ENCODE measurements around the gene NACC2. TPM values are rescaled to one million over a fixed set of nuclear protein-coding genes. Genes with fewer than 3 reads are reported as not detected.

Gene NACC2
- total and polyA plus RNA-seq, 4 donors: 4.8 to 17.8 (median 8.8) TPM

DNA sequence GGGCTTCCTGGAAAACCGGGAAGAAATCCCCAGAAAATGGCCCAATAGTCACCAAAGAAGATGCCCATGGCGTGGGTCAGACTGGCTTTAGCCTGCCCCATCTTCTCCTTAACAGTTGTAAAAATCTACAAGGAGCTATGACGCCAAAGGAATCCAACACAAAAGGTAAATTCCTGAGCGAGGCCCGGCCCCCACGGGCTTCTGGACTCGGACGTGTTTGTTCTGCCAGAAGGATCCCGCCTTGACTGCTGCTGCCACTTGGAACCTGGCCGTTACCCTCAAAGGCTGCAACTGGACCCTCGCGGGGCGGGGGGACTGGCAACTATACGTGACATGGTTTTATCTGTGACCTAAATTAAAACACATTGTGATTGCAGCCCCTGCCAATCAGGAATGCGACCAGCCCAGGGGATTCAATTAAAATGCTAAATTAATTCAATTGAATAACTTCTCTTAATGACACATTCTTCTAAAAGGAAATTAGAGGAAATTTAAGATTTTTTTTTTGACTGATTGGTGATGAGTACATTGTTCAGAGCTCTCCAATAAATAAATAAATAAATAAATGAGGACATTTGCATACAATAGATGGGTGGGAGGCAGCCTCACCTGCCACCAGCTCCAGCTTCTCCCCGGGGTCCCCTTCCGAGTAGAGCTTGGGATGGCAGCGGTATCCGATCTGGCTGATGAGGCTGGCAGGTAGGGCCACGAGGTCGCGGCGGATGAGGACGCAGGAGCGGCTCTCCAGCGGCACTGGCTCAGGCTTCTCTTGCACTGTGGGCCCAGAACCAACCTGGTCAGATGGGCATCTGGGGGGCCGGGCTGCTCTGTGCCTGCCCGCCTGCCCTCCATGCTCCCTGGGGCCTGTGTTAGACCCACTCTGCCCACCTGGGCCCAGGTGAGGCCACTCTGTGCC is 79.2 kb downstream of the NACC2 start:
- Histone ChIP-seq H3K27ac (ENCODE audit: low read depth in 1 of 2, low read length in 2 of 2) (no peak overlapping the region), H3K4me1 (ENCODE audit: control insufficient read depth in 4 of 4, insufficient read depth in 4 of 4, low read length in 3 of 4) (peaks cover 8 to 19% (median 11%) of the 10 kb centered on the region in 4 donors), H3K27me3 (ENCODE audit: control insufficient read depth in 4 of 4, insufficient read depth in 4 of 4, low read length in 3 of 4) (no peaks in the 10 kb centered on the region), H3K36me3 (ENCODE audit: control insufficient read depth in 4 of 4, insufficient read depth in 3 of 4, low read depth in 1 of 4, low read length in 3 of 4) (peaks cover 0 to 11% (median 0%) of the 10 kb centered on the region in 4 donors), H3K9ac (ENCODE audit: low read depth in 1 of 2, low read length in 2 of 2) (no peak overlapping the region), H3K4me3 (ENCODE audit: low read depth in 1 of 3, low read length in 3 of 3) (no peak overlapping the region), H3K9me3 (ENCODE audit: control insufficient read depth in 4 of 4, low read length in 3 of 4) (no peaks in the 10 kb centered on the region)
- DNase-seq (ENCODE audit: low spot score): no peak
- TF ChIP-seq JUND (IDR thresholded peaks at IDR 0.05): no peak
- TF ChIP-seq HNF4A (conservative IDR thresholded peaks at IDR 0.05): no peak
- TF ChIP-seq HNF4G (IDR thresholded peaks at IDR 0.05): no peak
- no peak for TF ChIP-seq TAF1 (conservative IDR thresholded peaks at IDR 0.05)
- no peak for TF ChIP-seq YY1 (IDR thresholded peaks at IDR 0.05)
- TF ChIP-seq FOXA2 (IDR thresholded peaks at IDR 0.05): no peak
- TF ChIP-seq RAD21 (IDR thresholded peaks at IDR 0.05): no peak
- TF ChIP-seq, protein P1, sequence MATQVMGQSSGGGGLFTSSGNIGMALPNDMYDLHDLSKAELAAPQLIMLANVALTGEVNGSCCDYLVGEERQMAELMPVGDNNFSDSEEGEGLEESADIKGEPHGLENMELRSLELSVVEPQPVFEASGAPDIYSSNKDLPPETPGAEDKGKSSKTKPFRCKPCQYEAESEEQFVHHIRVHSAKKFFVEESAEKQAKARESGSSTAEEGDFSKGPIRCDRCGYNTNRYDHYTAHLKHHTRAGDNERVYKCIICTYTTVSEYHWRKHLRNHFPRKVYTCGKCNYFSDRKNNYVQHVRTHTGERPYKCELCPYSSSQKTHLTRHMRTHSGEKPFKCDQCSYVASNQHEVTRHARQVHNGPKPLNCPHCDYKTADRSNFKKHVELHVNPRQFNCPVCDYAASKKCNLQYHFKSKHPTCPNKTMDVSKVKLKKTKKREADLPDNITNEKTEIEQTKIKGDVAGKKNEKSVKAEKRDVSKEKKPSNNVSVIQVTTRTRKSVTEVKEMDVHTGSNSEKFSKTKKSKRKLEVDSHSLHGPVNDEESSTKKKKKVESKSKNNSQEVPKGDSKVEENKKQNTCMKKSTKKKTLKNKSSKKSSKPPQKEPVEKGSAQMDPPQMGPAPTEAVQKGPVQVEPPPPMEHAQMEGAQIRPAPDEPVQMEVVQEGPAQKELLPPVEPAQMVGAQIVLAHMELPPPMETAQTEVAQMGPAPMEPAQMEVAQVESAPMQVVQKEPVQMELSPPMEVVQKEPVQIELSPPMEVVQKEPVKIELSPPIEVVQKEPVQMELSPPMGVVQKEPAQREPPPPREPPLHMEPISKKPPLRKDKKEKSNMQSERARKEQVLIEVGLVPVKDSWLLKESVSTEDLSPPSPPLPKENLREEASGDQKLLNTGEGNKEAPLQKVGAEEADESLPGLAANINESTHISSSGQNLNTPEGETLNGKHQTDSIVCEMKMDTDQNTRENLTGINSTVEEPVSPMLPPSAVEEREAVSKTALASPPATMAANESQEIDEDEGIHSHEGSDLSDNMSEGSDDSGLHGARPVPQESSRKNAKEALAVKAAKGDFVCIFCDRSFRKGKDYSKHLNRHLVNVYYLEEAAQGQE (IDR thresholded peaks at IDR 0.05): no peak
- TF ChIP-seq NR2F2 (IDR thresholded peaks at IDR 0.05): no peak
- TF ChIP-seq EGR1 (IDR thresholded peaks at IDR 0.05; ENCODE audit: low read depth in 2 of 2): no peak
- no peak for TF ChIP-seq SP1 (IDR thresholded peaks at IDR 0.05)
- TF ChIP-seq, protein P2, sequence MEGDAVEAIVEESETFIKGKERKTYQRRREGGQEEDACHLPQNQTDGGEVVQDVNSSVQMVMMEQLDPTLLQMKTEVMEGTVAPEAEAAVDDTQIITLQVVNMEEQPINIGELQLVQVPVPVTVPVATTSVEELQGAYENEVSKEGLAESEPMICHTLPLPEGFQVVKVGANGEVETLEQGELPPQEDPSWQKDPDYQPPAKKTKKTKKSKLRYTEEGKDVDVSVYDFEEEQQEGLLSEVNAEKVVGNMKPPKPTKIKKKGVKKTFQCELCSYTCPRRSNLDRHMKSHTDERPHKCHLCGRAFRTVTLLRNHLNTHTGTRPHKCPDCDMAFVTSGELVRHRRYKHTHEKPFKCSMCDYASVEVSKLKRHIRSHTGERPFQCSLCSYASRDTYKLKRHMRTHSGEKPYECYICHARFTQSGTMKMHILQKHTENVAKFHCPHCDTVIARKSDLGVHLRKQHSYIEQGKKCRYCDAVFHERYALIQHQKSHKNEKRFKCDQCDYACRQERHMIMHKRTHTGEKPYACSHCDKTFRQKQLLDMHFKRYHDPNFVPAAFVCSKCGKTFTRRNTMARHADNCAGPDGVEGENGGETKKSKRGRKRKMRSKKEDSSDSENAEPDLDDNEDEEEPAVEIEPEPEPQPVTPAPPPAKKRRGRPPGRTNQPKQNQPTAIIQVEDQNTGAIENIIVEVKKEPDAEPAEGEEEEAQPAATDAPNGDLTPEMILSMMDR (IDR thresholded peaks at IDR 0.05; ENCODE audit: low read depth, low read length, missing input control): no peak
- TF ChIP-seq, protein P3, sequence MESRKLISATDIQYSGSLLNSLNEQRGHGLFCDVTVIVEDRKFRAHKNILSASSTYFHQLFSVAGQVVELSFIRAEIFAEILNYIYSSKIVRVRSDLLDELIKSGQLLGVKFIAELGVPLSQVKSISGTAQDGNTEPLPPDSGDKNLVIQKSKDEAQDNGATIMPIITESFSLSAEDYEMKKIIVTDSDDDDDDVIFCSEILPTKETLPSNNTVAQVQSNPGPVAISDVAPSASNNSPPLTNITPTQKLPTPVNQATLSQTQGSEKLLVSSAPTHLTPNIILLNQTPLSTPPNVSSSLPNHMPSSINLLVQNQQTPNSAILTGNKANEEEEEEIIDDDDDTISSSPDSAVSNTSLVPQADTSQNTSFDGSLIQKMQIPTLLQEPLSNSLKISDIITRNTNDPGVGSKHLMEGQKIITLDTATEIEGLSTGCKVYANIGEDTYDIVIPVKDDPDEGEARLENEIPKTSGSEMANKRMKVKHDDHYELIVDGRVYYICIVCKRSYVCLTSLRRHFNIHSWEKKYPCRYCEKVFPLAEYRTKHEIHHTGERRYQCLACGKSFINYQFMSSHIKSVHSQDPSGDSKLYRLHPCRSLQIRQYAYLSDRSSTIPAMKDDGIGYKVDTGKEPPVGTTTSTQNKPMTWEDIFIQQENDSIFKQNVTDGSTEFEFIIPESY (IDR thresholded peaks at IDR 0.05): no peak
- TF ChIP-seq GABPA (IDR thresholded peaks at IDR 0.05 in 1 of 2, conservative IDR thresholded peaks at IDR 0.05 in 1 of 2): no peak
- 95% methylated on average over 28 of the region's 28 CpGs for WGBS

Measured in liver (tissue), 9 donors.